HFFc6 (cell line): ENCODE measurements around the gene TMEM141. TPM values are rescaled to one million over a fixed set of nuclear protein-coding genes. Genes with fewer than 3 reads are reported as not detected.
"Not testable (repeated sequence)": the region's sequence is repeated elsewhere in the genome, so short reads cannot be mapped to it uniquely, and the experiment has no call there.

ENCODE experiments used
- DNase-seq: peaks from one replicate; pipeline ENCODE4 v3.0.0-alpha.2; 2018
- H3K27ac Mint-ChIP-seq: 2 replicates; pipeline ENCODE4 v1.8.0; 2020; ENCODE audit warnings: mild to moderate bottlenecking, mixed read lengths
- H3K27me3 Mint-ChIP-seq: 2 replicates; pipeline ENCODE4 v1.8.0; 2021; ENCODE audit warnings: mild to moderate bottlenecking, moderate library complexity, mixed read lengths; ENCODE audit not compliant: insufficient read depth
- H3K36me3 Mint-ChIP-seq: 2 replicates; pipeline ENCODE4 v1.8.0; 2021; ENCODE audit warnings: low read depth, mixed read lengths
- H3K4me1 Mint-ChIP-seq: 2 replicates; pipeline ENCODE4 v1.8.0; 2020; ENCODE audit warnings: low read depth, mixed read lengths
- H3K4me3 Mint-ChIP-seq: 2 replicates; pipeline ENCODE4 v1.8.0; 2020; ENCODE audit warnings: mild to moderate bottlenecking, moderate library complexity, mixed read lengths
- H3K9me3 Mint-ChIP-seq: 2 replicates; pipeline ENCODE4 v1.8.0; 2020; ENCODE audit warnings: mild to moderate bottlenecking, mixed read lengths
- CTCF ChIP-seq: fragments of 200-600 bp; sonication (generic); IDR thresholded peaks from 2 replicates; pipeline ENCODE4 v1.5.0; 2021; ENCODE audit warnings: antibody characterized with exemption, mild to moderate bottlenecking
- total RNA-seq, 6 experiments: library from RNA; stranded (reverse); fragmentation: NEBNext Ultra II Directional; extraction: Animal tissue kit (Norgen Biotek cat#: 25700); gene quantifications; 2 replicates in 1 of 6; 3 replicates in 5 of 6; pipeline ENCODE4 v1.2.3, GENCODE V29; 2021

The TMEM141 gene
- total RNA-seq, 6 experiments from 2014 or later = 46.1 to 62.2 (median 52.6) TPM

- Mint-ChIP-seq H3K27ac (no peak overlapping the region), H3K9me3 (peaks cover 31% of the 10 kb centered on the region), H3K4me3 (no peak overlapping the region), H3K36me3 (peaks cover 11% of the 10 kb centered on the region), H3K27me3 (peaks cover 12% of the 10 kb centered on the region; the same call in 1 of the 2 replicates), H3K4me1 (no peaks in the 10 kb centered on the region; the same call in 1 of the 2 replicates)
- no peak for TF ChIP-seq CTCF
- no peak for DNase-seq
Observed at GRCh38 chr9:136753371-136754058, 37.6 kb upstream of the TMEM141 start.

GRCh38 chr9:136754059-136754572 is 37.0 kb upstream of the TMEM141 start:
- Mint-ChIP-seq H3K4me1 (no peaks in the 10 kb centered on the region; the same call in 1 of the 2 replicates), H3K27me3 (peaks cover 12% of the 10 kb centered on the region; the same call in 1 of the 2 replicates), H3K27ac (no peak overlapping the region), H3K9me3 (peaks cover 31% of the 10 kb centered on the region), H3K4me3 (no peak overlapping the region), H3K36me3 (peaks cover 11% of the 10 kb centered on the region)
- DNase-seq = no peak
- no peak for TF ChIP-seq CTCF

- Mint-ChIP-seq H3K4me3 (no peak overlapping the region), H3K9me3 (peaks cover 31% of the 10 kb centered on the region), H3K27me3 (peaks cover 9% of the 10 kb centered on the region), H3K4me1 (no peaks in the 10 kb centered on the region; the same call in 1 of the 2 replicates), H3K27ac (no peak overlapping the region), H3K36me3 (peaks cover 11% of the 10 kb centered on the region)
- TF ChIP-seq CTCF = no peak
- DNase-seq = no peak
Observed at GRCh38 chr9:136754626-136755301, 36.4 kb upstream of the TMEM141 start.

GRCh38 chr9:136755302-136756133 is 35.6 kb upstream of the TMEM141 start:
- peaks cover 31% of the 10 kb centered on the region for H3K9me3 Mint-ChIP-seq
- not testable (repeated sequence) for DNase-seq, H3K27ac Mint-ChIP-seq, H3K27me3 Mint-ChIP-seq, H3K4me3 Mint-ChIP-seq, H3K4me1 Mint-ChIP-seq
- H3K36me3 Mint-ChIP-seq = peaks cover 11% of the 10 kb centered on the region

GRCh38 chr9:136756134-136756438 is 35.1 kb upstream of the TMEM141 start:
- TF ChIP-seq CTCF = no peak
- Mint-ChIP-seq H3K4me1 (0 out of 2 replicates have a peak, but pooled peaks cover 3% of the 10 kb centered on the region), H3K27ac (no peak overlapping the region), H3K4me3 (no peak overlapping the region), H3K27me3 (peaks cover 9% of the 10 kb centered on the region), H3K36me3 (peaks cover 11% of the 10 kb centered on the region), H3K9me3 (peaks cover 31% of the 10 kb centered on the region)
- DNase-seq = no peak
